TTC549 (cell line): ENCODE measurements around the gene ANKRD50.

ENCODE experiments used
- FAIRE-seq: peaks from 2 replicates; lab custom pipeline; 2012; peaks lifted over from hg19 to GRCh38; lab: Jason Lieb, UNC

Gene ANKRD50

DNA sequence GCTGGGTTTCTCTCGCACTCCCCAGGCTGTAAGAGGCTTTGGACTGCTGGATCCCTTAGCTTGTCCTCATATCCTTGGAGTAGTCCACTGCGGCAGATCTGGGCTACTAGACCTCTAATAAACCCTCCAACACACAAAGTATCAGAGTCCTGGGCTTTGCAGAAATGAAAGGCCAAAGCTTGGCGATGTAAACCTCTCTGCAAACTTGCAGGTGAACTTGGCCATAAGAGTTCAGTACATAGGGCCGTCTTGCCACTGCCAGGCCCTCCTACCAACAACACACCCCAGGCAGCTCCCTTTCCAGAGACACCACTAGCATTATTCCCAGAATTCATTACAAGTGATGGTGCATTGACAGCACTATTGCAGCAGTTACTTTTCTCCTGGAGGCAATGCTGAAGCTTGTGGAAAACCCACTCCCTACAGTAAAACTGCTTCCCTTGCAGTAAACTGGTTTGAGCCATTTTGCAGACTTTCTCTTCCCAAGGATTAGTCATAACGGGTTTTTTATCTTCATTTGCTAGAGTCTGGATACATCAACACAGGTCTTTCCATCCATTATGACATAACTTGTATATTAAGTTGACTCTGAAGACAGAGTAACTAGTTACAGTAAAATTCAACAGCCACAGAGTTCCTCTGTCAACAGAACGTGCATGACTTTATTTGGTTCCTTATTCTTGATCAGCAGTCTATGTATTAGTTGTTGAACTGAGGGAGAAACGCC lies 2.4 kb downstream of the ANKRD50 start:
- FAIRE-seq: no peak

DNA sequence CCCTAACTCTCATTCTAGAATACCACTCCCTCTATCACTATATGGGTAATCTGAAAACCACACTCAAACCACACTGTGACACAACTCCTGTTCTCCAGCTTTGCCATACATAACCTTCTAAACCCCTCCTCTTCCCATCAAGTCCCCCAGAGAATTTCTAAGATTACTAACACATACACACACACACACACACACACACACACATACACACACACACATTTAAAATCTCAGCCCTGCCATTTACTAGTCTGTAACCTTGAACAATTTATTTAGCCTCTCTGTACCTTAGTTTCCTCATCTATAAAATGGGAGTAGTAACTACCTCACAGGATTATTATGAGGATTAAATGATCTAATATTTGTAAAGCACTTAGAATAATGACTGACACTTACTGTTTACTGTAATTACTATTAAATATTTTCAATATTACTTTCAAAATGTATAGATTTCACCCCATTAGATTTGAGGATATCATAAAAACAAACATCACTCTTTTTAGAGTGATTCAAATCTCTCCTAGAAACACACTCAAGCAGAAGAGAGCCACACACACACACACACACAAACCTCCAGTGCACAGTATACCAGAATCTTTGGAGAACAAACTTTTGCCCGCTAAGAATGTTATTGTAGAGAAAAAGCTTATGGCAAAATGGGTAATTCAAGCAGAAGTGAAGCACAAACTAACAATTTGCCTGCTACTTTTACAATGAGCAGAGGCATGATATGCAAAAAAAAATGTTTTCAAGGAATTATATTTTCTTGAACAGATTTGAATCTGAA lies 3.8 kb downstream of the ANKRD50 start:
- no peak for FAIRE-seq

GRCh38 chr4:124705393-124705792 lies 7.1 kb downstream of the ANKRD50 start:
- no peak for FAIRE-seq

DNA sequence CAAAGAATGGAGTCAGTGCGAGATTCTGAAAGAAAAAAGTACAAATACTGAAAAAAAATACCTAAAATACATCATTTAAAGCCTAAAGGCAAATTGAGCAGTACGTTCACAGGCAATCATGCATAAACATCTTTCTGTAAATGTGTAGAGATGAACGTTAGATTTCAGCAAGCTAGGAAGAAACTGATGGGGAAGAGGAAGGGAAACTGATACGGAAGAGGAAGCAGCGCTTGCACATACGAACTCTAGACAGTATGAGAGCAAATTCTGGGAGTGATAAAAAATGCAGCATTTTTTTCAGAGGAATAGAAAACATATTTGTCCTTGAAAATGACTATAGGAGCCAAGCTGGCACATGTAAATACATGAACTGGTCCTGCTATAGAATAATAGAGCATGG lies 9.4 kb downstream of the ANKRD50 start:
- FAIRE-seq: no peak

DNA sequence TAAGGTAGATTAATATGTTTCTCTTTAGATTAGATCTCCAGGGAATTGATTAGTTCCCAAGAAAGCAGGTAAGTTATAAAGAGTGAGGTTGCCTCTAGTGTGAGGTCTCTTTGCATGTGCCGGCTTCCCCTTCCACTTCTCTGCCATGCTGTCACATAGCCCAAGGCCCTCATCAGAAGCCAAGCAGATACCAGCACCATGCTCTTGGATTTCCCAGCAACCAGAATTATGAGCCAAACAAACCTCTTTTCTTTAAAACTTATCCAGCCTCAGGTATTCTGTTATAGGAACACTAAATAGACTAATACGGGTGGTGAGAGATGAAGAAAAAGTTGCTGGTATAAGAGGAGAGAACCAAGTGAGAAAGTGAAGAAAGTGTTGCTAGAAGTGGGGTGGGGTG lies 15.1 kb downstream of the ANKRD50 start:
- FAIRE-seq: no peak

GRCh38 chr4:124696182-124696581 lies 16.4 kb downstream of the ANKRD50 start:
- FAIRE-seq: no peak

DNA sequence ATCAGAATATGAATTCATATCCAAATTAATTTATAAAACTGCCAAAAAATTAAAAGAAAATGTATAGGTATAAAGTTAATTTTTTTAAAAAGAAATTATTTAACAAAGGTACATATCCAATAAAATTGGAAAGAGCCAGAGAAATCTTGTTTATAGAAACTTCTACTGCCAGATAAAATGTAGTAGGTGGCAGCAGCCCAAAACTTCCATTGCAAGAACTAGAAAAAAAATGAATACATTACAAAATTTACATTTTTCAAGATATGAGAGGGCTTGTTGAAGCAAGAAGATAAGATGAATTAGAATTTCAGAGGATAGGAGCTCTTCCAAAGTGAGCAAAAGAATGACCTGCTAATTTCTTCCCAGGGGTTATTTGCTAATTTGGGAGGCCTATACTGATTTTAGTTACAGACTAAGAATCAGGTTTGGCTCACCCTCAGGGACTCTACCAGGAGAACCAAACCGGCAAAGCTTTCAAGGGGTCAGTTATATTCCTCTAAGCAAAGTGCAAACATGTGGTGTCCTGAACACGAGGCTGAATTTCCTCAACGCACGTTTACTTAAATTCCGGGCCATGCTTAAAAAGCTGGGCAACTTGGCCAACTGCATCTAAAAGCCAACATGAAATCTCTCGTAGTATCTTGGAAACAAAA lies 17.5 kb downstream of the ANKRD50 start:
- no peak for FAIRE-seq

DNA sequence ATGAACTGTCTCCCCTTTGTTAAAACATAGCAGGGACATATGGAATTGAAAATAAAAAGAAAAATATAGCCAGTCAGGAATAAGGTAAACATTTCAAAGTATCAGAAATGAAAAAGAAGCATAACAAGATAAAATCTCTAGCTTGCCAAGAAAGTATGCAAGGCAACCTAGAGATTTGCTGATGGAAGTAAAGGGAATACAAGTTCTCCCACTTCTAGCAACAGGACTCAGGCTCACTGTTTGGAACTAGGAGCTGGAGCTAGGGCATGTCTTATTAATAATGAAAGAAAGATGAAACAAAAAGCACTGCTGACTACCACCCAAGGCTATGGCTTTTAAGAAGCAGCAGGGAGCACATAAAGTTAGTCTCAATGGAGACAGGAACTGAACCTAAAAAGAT lies 18.2 kb downstream of the ANKRD50 start:
- no peak for FAIRE-seq

DNA sequence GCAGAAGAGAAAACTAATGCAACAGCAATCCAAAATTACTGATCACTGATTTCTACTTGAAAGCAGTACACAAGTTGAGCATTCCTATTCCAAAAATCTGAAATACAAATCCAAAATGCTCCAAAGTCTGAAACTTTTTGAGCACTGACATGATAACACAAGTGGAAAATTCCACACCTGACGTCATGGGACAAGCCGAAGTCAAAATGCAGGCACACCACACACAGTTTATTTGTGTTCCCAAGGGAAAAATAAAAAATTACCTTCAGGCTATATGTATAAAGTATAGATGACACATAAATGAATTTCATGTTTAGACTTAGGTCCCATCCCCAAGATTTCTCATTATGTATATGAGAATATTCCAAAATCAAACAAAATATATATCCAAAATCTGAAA lies 20.7 kb downstream of the ANKRD50 start:
- FAIRE-seq: no peak

GRCh38 chr4:124686279-124686678 lies 26.3 kb downstream of the ANKRD50 start:
- FAIRE-seq: no peak

GRCh38 chr4:124685851-124686250 lies 26.7 kb downstream of the ANKRD50 start:
- FAIRE-seq: no peak

DNA sequence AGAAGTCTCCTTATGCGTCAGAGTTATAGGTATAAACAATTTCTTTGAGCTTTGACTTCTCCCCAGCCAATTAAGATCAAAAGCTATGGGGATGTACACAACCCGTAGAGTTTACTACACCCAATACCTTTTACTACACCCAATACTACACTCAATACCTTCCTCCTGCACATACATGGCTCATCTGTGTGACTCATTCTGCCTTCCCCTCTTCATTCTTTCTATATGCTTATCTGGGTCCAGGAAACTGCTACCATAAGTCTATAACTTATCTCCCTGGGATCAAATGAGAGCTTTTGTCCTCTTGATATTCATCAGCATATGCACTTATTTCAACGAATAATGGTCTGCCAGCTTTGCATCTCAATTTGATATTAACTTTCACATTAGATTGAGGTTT lies 28.2 kb downstream of the ANKRD50 start:
- no peak for FAIRE-seq

- no peak for FAIRE-seq
Observed at GRCh38 chr4:124682384-124682783, 30.1 kb downstream of the ANKRD50 start.

DNA sequence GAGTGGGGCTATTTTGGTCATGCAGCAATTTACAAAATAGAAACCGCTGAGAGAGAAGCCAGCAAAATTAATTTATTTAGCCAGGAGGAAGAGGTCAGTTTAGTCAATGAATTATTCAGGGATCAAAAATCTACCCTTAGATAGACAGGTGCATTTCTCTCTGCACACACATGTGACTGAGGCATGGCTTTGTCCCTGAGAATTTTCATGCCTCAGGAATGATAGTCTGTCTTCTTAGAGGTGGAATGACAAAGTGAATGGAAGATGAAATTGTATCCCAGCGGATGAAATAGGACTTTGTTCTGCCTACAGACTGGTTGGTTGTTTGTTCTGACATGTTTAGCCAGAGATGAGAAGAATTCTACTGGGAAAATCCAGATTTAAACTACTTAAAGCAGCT lies 46.0 kb downstream of the ANKRD50 start:
- FAIRE-seq: no peak

GRCh38 chr4:124658795-124659194 lies 53.7 kb downstream of the ANKRD50 start:
- FAIRE-seq: no peak

DNA sequence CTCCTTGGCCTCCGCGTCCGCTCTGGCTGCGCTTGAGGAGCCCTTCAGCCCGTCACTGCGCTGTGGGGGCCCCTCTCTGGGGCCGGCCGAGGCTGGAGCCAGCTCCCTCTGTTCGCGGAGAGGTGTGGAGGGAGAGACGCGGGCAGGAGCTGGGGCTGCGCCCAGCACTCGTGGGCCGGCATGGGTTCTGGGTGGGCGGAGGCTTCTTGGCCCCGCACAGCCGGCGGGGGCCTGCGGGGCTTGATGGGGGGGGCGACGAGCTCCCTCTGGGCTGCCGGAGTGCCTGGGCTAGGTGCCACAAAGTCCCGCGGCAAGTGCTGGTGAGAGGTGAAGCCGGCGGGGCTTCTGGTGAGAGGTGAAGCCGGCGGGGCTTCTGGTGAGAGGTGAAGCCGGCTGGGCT lies 61.9 kb downstream of the ANKRD50 start:
- FAIRE-seq: no peak

GRCh38 chr4:124647599-124647998 lies 64.9 kb downstream of the ANKRD50 start:
- no peak for FAIRE-seq

- FAIRE-seq: no peak
Observed at GRCh38 chr4:124644621-124645020, 67.9 kb downstream of the ANKRD50 start.

- FAIRE-seq: no peak
Observed at GRCh38 chr4:124642846-124643245, 69.7 kb downstream of the ANKRD50 start.

GRCh38 chr4:124641715-124642381 lies 70.7 kb downstream of the ANKRD50 start:
- no peak for FAIRE-seq

- FAIRE-seq: no peak
Observed at GRCh38 chr4:124640022-124640730, 72.4 kb downstream of the ANKRD50 start.

GRCh38 chr4:124637321-124637720 lies 75.2 kb downstream of the ANKRD50 start:
- no peak for FAIRE-seq
